ENCODE results near the gene BMERB1. TPM values are rescaled to one million over a fixed set of nuclear protein-coding genes. Genes with fewer than 3 reads are reported as not detected.
"Not testable (repeated sequence)": the region's sequence is repeated elsewhere in the genome, so short reads cannot be mapped to it uniquely, and the experiment has no call there.

The BMERB1 gene
- total RNA-seq, 1 donor from 2014 or later: 47.9 TPM

DNA sequence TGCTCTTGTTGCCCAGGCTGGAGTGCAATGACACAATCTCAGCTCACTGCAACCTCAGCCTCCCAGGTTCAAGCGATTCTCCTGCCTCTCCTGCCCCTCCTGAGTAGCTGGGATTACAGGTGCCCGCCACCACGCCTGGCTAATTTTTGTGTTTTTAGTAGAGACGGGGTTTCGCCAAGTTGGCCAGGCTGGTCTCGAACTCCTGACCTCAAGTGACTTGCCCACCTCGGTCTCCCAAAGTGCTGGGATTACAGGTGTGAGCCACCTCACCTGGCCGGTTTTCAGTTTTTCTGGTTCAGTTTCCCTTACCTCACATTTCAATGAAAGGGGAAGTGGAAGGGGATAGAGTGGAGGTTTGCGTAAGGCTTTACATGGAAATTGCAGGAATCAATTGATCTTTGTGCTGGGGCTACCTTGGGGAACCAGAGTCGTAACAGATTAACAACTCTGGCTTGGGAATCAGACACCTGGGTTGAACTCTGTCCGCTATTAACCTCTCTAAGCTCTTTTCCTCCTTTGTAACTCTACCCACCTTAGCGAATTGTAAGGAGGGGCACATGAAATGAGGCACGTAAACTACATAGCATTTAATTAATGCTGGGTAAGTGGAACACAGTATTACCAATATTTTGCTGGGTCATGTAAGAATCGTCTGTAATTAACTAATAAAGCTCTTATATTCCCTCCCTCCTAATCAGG is 35.6 kb upstream of the BMERB1 start:
- H3K36me3 Mint-ChIP-seq (ENCODE audit: unreplicated experiment): no peaks in the 10 kb centered on the region
- H3K9me3 Mint-ChIP-seq (ENCODE audit: unreplicated experiment): no peaks in the 10 kb centered on the region
- peaks cover 10% of the 10 kb centered on the region for H3K27me3 Mint-ChIP-seq (ENCODE audit: unreplicated experiment)
- no peak for DNase-seq (ENCODE audit: extremely low spot score, unreplicated experiment)
- TF ChIP-seq, protein P1, sequence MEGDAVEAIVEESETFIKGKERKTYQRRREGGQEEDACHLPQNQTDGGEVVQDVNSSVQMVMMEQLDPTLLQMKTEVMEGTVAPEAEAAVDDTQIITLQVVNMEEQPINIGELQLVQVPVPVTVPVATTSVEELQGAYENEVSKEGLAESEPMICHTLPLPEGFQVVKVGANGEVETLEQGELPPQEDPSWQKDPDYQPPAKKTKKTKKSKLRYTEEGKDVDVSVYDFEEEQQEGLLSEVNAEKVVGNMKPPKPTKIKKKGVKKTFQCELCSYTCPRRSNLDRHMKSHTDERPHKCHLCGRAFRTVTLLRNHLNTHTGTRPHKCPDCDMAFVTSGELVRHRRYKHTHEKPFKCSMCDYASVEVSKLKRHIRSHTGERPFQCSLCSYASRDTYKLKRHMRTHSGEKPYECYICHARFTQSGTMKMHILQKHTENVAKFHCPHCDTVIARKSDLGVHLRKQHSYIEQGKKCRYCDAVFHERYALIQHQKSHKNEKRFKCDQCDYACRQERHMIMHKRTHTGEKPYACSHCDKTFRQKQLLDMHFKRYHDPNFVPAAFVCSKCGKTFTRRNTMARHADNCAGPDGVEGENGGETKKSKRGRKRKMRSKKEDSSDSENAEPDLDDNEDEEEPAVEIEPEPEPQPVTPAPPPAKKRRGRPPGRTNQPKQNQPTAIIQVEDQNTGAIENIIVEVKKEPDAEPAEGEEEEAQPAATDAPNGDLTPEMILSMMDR (IDR thresholded peaks at IDR 0.05): no peak
- H3K4me3 Mint-ChIP-seq (ENCODE audit: unreplicated experiment): no peak overlapping the region
- no peak overlapping the region for H3K27ac Mint-ChIP-seq (ENCODE audit: unreplicated experiment)
- no peaks in the 10 kb centered on the region for H3K4me1 Mint-ChIP-seq (ENCODE audit: unreplicated experiment)

DNA sequence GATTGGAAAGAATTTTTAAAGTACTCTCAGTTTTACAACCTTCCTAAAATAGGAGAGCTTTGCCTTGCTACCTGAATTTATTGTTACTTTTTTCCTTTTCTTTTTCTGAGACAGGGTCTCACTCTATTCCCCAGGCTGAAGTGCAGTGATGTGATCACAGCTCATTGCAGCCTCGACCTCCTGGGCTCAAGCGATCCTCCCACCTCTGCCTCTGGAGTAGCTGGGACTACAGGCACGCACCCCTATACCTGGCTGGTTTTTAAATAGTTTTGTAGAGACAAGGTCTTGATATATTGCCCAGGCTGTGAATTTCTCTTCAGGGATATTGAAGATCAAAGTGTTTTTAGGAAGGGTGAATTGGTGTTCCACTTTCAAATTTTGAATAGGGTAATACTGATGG is 35.1 kb upstream of the BMERB1 start:
- TF ChIP-seq, protein P1 (IDR thresholded peaks at IDR 0.05): no peak
- no peak overlapping the region for H3K4me3 Mint-ChIP-seq (ENCODE audit: unreplicated experiment)

DNA sequence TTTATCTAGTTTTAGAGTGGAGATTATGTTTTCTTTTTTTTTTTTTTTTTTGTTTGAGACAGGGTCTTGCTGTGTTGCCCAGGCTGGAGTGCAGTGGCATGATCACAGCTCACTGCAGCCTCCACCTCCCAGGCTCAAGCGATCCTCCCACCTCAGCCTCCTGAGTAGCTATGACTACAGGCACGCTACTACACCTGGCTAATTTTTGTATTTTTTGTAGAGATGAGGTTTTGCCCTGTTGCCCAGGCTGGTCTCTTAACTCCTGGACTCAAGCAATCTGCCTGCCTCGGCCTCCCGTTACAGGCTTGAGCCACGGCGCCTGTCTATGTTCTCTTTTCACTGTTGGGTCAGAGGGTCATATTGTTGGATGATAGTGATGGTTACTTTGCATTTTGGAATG is 34.1 kb upstream of the BMERB1 start:
- not testable (repeated sequence) for H3K9me3 Mint-ChIP-seq (ENCODE audit: unreplicated experiment); H3K4me3 Mint-ChIP-seq (ENCODE audit: unreplicated experiment); DNase-seq (ENCODE audit: extremely low spot score, unreplicated experiment); H3K4me1 Mint-ChIP-seq (ENCODE audit: unreplicated experiment); H3K27me3 Mint-ChIP-seq (ENCODE audit: unreplicated experiment); H3K27ac Mint-ChIP-seq (ENCODE audit: unreplicated experiment); H3K36me3 Mint-ChIP-seq (ENCODE audit: unreplicated experiment)

More for the DNA sequence above, 35.1 kb upstream of the BMERB1 start:
- Mint-ChIP-seq H3K9me3 (ENCODE audit: unreplicated experiment) (no peaks in the 10 kb centered on the region), H3K36me3 (ENCODE audit: unreplicated experiment) (no peaks in the 10 kb centered on the region), H3K27me3 (ENCODE audit: unreplicated experiment) (peaks cover 10% of the 10 kb centered on the region), H3K4me1 (ENCODE audit: unreplicated experiment) (no peaks in the 10 kb centered on the region), H3K27ac (ENCODE audit: unreplicated experiment) (no peak overlapping the region)
- DNase-seq (ENCODE audit: extremely low spot score, unreplicated experiment): no peak

DNA sequence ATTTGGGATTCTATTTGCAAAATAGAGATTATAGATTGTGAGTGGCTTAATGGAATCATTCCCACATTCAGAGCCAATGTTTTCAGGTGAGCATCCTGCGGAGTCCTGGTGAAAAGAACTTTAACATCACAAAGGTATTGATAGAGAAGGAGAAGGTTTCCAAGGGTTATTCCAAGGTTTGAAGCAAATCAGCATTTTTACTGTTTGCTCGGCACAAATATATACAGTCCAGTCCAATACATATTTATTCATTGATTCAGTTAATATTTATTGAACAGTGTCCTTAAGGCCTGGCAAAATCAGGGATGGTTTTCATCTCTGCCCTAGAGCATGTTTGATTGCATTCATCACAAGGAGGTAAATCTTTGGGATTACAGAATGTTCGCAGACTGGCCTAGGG is 32.4 kb upstream of the BMERB1 start:
- TF ChIP-seq, protein P1 (IDR thresholded peaks at IDR 0.05): no peak
- DNase-seq (ENCODE audit: extremely low spot score, unreplicated experiment): no peak
- no peak overlapping the region for H3K27ac Mint-ChIP-seq (ENCODE audit: unreplicated experiment)
- no peaks in the 10 kb centered on the region for H3K4me1 Mint-ChIP-seq (ENCODE audit: unreplicated experiment)
- no peaks in the 10 kb centered on the region for H3K36me3 Mint-ChIP-seq (ENCODE audit: unreplicated experiment)
- no peak overlapping the region for H3K4me3 Mint-ChIP-seq (ENCODE audit: unreplicated experiment)
- peaks cover 5% of the 10 kb centered on the region for H3K27me3 Mint-ChIP-seq (ENCODE audit: unreplicated experiment)
- no peaks in the 10 kb centered on the region for H3K9me3 Mint-ChIP-seq (ENCODE audit: unreplicated experiment)

DNA sequence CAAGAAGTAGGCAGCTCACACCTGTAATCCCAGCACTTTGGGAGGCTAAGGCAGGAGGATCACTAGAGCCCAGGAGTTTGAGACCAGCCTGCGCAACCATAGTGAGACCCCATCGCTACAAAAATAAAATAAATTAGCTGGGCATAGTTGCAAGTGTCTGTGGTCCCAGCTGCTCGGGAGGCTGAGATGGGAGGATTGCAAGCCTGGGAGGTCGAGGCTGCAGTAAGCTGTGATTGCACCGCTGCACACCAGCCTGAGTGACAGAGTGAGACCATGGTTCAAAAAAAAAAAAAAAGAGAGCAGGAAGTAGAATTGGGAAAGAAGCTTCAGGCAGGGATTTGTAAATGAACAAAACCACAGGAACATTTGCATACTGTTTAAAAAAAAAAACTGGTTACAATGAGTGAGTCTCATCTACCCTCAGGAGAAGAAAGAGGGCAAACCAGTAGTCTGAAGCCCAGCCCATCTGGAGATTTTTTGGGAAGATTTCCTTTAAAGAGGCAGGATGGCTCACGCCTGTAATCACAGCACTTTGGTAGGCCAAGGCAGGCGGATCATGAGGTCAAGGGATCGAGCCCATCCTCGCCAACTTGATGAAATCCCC is 30.9 kb upstream of the BMERB1 start:
- Mint-ChIP-seq H3K4me1 (ENCODE audit: unreplicated experiment) (no peaks in the 10 kb centered on the region), H3K36me3 (ENCODE audit: unreplicated experiment) (no peaks in the 10 kb centered on the region), H3K27ac (ENCODE audit: unreplicated experiment) (no peak overlapping the region), H3K4me3 (ENCODE audit: unreplicated experiment) (no peak overlapping the region), H3K9me3 (ENCODE audit: unreplicated experiment) (no peaks in the 10 kb centered on the region), H3K27me3 (ENCODE audit: unreplicated experiment) (peaks cover 5% of the 10 kb centered on the region)
- DNase-seq (ENCODE audit: extremely low spot score, unreplicated experiment): no peak
- TF ChIP-seq, protein P1 (IDR thresholded peaks at IDR 0.05): no peak

DNA sequence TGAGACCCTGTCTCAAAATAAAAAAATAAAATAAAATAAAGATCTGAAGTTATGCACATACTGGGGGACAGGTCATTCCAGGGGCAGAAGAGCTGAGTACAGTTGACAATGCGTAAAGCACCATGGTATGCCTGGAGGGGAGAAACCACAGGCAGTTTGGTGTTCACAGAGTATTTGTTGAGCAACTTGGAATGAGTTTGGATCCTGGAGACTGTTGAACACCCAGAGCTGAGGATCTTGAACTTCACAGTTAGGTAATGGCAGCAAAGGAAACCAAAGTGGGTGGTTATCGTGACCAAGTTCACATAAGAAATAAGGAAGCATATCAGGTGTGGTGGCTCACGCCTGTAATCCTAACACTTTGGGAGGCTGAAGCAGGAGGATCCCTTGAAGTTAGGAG is 30.3 kb upstream of the BMERB1 start:
- H3K36me3 Mint-ChIP-seq (ENCODE audit: unreplicated experiment); H3K27me3 Mint-ChIP-seq (ENCODE audit: unreplicated experiment); H3K27ac Mint-ChIP-seq (ENCODE audit: unreplicated experiment); DNase-seq (ENCODE audit: extremely low spot score, unreplicated experiment); H3K4me1 Mint-ChIP-seq (ENCODE audit: unreplicated experiment); H3K4me3 Mint-ChIP-seq (ENCODE audit: unreplicated experiment); H3K9me3 Mint-ChIP-seq (ENCODE audit: unreplicated experiment): not testable (repeated sequence)
